Measurements from ENCODE around the gene KRTAP12-1.

- TF ChIP-seq CTCF (IDR thresholded peaks at IDR 0.05; ENCODE audit: extremely low read depth in 1 of 2, insufficient read depth in 1 of 2, low read depth in 1 of 2, low read length in 2 of 2) (no peak), POLR2AphosphoS5 (IDR thresholded peaks at IDR 0.05; ENCODE audit: insufficient read depth, low read depth, low read length) (no peak), POLR2A (IDR thresholded peaks at IDR 0.05; ENCODE audit: low read depth, low read length) (no peak), EZH2 (IDR thresholded peaks at IDR 0.05; ENCODE audit: borderline replicate concordance, low read depth, low read length, severe bottlenecking) (no peak), MAX (IDR thresholded peaks at IDR 0.05; ENCODE audit: insufficient read depth, insufficient read length) (no peak), MYC (IDR thresholded peaks at IDR 0.05; ENCODE audit: low read depth, low read length) (no peak), GATA2 (IDR thresholded peaks at IDR 0.05; ENCODE audit: insufficient read depth, insufficient read length, low read depth, low read length) (no peak)
These were observed 38.2 kb upstream of the KRTAP12-1 start for GRCh38 chr21:44720170-44720569.
